ENCODE results near the gene ARHGAP27. TPM values are rescaled to one million over a fixed set of nuclear protein-coding genes. Genes with fewer than 3 reads are reported as not detected.

Gene ARHGAP27
- total and polyA plus RNA-seq, 2 experiments from 2014 or later, result 0.59 to 3.4 TPM

DNA sequence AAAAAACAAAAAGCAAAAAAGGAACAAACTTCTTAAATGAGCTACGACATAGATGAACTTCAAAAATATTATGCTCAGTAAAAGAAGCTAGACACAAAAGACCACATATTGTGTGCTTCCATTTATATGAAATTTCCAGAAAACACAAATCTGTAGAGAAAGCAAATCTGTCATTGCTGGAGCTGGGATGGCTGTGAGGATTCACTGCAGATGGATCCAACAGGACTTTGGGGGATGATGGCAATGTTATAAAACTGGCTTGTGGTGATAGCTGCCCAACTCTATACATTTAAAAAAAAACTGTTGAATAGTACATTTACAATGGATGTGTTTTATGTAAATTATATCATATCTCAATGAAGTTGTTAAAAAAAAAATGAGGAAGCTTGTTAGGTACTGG is 63.2 kb downstream of the ARHGAP27 start:
- TF ChIP-seq EZH2 (IDR thresholded peaks at IDR 0.05; ENCODE audit: insufficient read depth, poor library complexity, severe bottlenecking) (no peak), EZH2phosphoT487 (IDR thresholded peaks at IDR 0.05; ENCODE audit: insufficient read depth, low read depth) (no peak)
- H3K79me2 ChIP-seq (ENCODE audit: insufficient read depth), result no peaks in the 10 kb centered on the region
- in situ Hi-C loops (cut with MboI), result no loop called here
- no peak overlapping the region for H3K4me3 ChIP-seq
- H3K9me2 ChIP-seq (ENCODE audit: insufficient read depth), result no peaks in the 10 kb centered on the region
- 87 to 96% methylated on average over 1 of the region's 1 CpG for WGBS, 2 experiments (ENCODE audit: low coverage in 1 of 2, low lambda C conversion rate in 2 of 2, missing lambda C conversion rate in 2 of 2)
- no peak overlapping the region for H3K9ac ChIP-seq
- H3K36me3 ChIP-seq (ENCODE audit: low read depth), result no peaks in the 10 kb centered on the region
- H3K4me2 ChIP-seq (ENCODE audit: unreplicated experiment), result peak overlapping the region; percentile 14
- H3F3A ChIP-seq (ENCODE audit: insufficient read depth), result peaks cover 33% of the 10 kb centered on the region
- H3K4me1 ChIP-seq (ENCODE audit: insufficient read depth), result peaks cover 59% of the 10 kb centered on the region
- no peaks in the 10 kb centered on the region for H3K27me3 ChIP-seq (replicated peaks; ENCODE audit: insufficient read depth)
- DNase-seq, result no peak
- no peaks in the 10 kb centered on the region for H3K9me3 ChIP-seq (ENCODE audit: low read depth)
- no peak overlapping the region for H2AFZ ChIP-seq
- no peak overlapping the region for H3K27ac ChIP-seq
- no peaks in the 10 kb centered on the region for H4K20me1 ChIP-seq (ENCODE audit: insufficient read depth)

DNA sequence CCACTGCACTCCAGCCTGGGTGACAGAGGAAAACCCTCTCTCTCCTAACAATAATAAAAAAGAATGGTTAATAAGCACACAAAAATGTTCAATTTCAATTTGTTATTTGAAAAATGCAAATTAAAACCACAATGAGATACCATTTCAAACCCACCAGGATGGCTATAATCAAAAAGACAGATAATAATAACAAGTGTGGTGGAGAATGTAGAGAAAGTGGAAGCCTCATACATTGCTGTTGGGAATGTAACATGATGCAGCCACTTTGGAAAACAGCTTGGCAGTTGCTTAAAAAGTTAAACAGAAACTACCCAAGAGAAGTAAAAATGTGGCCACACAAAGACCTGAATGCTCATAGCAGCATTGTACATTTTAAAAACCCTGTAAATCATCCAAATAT is 64.0 kb downstream of the ARHGAP27 start:
- peaks cover 33% of the 10 kb centered on the region for H3F3A ChIP-seq (ENCODE audit: insufficient read depth)
- H3K36me3 ChIP-seq (ENCODE audit: low read depth), result no peaks in the 10 kb centered on the region
- H3K27ac ChIP-seq, result peak overlapping the region; percentile 18
- H4K20me1 ChIP-seq (ENCODE audit: insufficient read depth), result no peaks in the 10 kb centered on the region
- no peaks in the 10 kb centered on the region for H3K79me2 ChIP-seq (ENCODE audit: insufficient read depth)
- DNase-seq, result peak; percentile 45
- no peaks in the 10 kb centered on the region for H3K27me3 ChIP-seq (replicated peaks; ENCODE audit: insufficient read depth)
- no peaks in the 10 kb centered on the region for H3K9me2 ChIP-seq (ENCODE audit: insufficient read depth)
- H3K9me3 ChIP-seq (ENCODE audit: low read depth), result no peaks in the 10 kb centered on the region
- H2AFZ ChIP-seq, result no peak overlapping the region
- no peak overlapping the region for H3K9ac ChIP-seq
- TF ChIP-seq EZH2phosphoT487 (IDR thresholded peaks at IDR 0.05; ENCODE audit: insufficient read depth, low read depth) (no peak), EZH2 (IDR thresholded peaks at IDR 0.05; ENCODE audit: insufficient read depth, poor library complexity, severe bottlenecking) (no peak)
- peaks cover 54% of the 10 kb centered on the region for H3K4me1 ChIP-seq (ENCODE audit: insufficient read depth)
- peak overlapping the region; percentile 14 for H3K4me2 ChIP-seq (ENCODE audit: unreplicated experiment)
- no peak overlapping the region for H3K4me3 ChIP-seq
- in situ Hi-C loops (cut with MboI), result no loop called here

DNA sequence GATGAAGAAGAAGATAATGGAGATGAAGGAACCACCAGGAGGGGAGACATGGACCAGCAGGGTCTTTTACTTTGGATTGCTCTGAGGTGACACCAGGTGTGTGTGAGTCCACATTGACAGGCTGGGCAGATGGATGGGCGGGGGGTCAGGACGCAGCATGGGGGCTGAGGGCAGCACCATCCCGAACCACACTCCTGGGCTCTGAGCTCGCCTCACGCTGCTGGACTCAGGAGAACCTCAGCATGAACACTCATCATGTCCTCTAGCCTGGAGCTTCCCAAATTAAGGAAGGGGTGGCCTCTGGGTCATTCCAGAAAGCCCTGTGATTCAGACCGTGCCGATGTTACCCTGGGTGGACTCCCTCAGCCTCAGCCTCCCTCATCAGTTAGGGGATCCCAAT is 65.5 kb downstream of the ARHGAP27 start:
- H3K9ac ChIP-seq, result no peak overlapping the region
- H3K4me2 ChIP-seq (ENCODE audit: unreplicated experiment), result no peak overlapping the region
- H3K27ac ChIP-seq, result no peak overlapping the region
- in situ Hi-C loops (cut with MboI), result no loop called here
- H3K36me3 ChIP-seq (ENCODE audit: low read depth), result no peaks in the 10 kb centered on the region
- H3F3A ChIP-seq (ENCODE audit: insufficient read depth), result peaks cover 24% of the 10 kb centered on the region
- DNase-seq, result no peak
- no peaks in the 10 kb centered on the region for H3K79me2 ChIP-seq (ENCODE audit: insufficient read depth)
- TF ChIP-seq EZH2phosphoT487 (IDR thresholded peaks at IDR 0.05; ENCODE audit: insufficient read depth, low read depth) (no peak), EZH2 (IDR thresholded peaks at IDR 0.05; ENCODE audit: insufficient read depth, poor library complexity, severe bottlenecking) (no peak)
- H3K4me3 ChIP-seq, result no peak overlapping the region
- H4K20me1 ChIP-seq (ENCODE audit: insufficient read depth), result no peaks in the 10 kb centered on the region
- H3K9me3 ChIP-seq (ENCODE audit: low read depth), result no peaks in the 10 kb centered on the region
- no peaks in the 10 kb centered on the region for H3K27me3 ChIP-seq (replicated peaks; ENCODE audit: insufficient read depth)
- H3K4me1 ChIP-seq (ENCODE audit: insufficient read depth), result peaks cover 40% of the 10 kb centered on the region
- no peak overlapping the region for H2AFZ ChIP-seq
- no peaks in the 10 kb centered on the region for H3K9me2 ChIP-seq (ENCODE audit: insufficient read depth)
- WGBS, 2 experiments (ENCODE audit: low coverage in 1 of 2, low lambda C conversion rate in 2 of 2, missing lambda C conversion rate in 2 of 2), result 95 to 96% methylated on average over 5 to 7 of the region's 7 CpGs

DNA sequence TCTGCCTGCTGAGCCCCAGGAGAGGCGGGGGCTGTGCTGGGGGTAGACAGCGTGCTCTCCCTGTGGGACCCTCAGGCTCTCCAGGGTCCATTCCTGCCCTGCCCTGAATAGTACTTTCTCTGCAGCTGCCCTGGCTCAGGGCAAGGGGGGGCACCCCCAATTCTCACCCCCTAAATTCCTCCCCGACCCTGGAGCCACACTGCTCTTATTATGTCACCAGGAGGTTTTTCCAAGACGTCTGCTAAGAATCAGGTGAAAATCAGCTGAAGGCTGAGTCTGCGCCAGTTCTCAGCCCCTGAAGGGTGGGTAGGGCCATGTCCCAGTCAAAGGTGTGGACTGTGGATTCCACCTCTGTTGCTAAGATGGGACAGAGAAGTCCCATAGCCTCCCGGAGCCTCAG is 66.0 kb downstream of the ARHGAP27 start:
- Histone ChIP-seq H3K9me2 (ENCODE audit: insufficient read depth) (no peaks in the 10 kb centered on the region), H3K9ac (no peak overlapping the region), H3F3A (ENCODE audit: insufficient read depth) (peaks cover 20% of the 10 kb centered on the region), H4K20me1 (ENCODE audit: insufficient read depth) (no peaks in the 10 kb centered on the region), H3K27me3 (replicated peaks; ENCODE audit: insufficient read depth) (no peaks in the 10 kb centered on the region), H3K9me3 (ENCODE audit: low read depth) (no peaks in the 10 kb centered on the region), H3K4me3 (no peak overlapping the region), H3K4me1 (ENCODE audit: insufficient read depth) (peaks cover 36% of the 10 kb centered on the region), H3K27ac (no peak overlapping the region), H3K79me2 (ENCODE audit: insufficient read depth) (no peaks in the 10 kb centered on the region), H3K4me2 (ENCODE audit: unreplicated experiment) (no peak overlapping the region), H2AFZ (no peak overlapping the region), H3K36me3 (ENCODE audit: low read depth) (no peaks in the 10 kb centered on the region)
- TF ChIP-seq EZH2phosphoT487 (IDR thresholded peaks at IDR 0.05; ENCODE audit: insufficient read depth, low read depth), result no peak
- no peak for TF ChIP-seq EZH2 (IDR thresholded peaks at IDR 0.05; ENCODE audit: insufficient read depth, poor library complexity, severe bottlenecking)
- no peak for DNase-seq
- in situ Hi-C loops (cut with MboI), result no loop called here
- WGBS, 2 experiments (ENCODE audit: low coverage in 1 of 2, low lambda C conversion rate in 2 of 2, missing lambda C conversion rate in 2 of 2), result 89 to 96% methylated on average over 6 of the region's 6 CpGs

DNA sequence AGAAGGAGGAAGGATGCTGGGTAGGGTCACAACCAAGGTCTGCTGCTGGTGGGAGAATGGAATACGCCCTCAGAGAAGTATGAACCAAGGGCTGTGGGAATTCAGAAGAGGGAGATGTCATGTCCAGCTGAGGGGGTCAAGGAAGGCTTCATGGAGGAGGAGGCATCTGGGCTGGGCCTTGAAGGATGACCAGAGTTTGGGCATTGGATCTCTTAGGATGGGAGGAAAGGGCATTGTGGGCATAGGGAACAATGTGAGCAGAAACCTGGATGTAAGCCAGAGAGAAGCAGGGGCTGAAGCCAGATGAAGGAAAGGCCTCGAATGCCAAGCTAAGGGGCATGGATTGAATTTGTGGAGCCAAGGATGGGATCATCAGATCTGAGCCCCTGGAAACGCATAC is 66.6 kb downstream of the ARHGAP27 start:
- Histone ChIP-seq H3K27me3 (replicated peaks; ENCODE audit: insufficient read depth) (no peaks in the 10 kb centered on the region), H3F3A (ENCODE audit: insufficient read depth) (peaks cover 20% of the 10 kb centered on the region), H3K9ac (no peak overlapping the region), H3K4me3 (no peak overlapping the region), H3K36me3 (ENCODE audit: low read depth) (no peaks in the 10 kb centered on the region), H3K9me3 (ENCODE audit: low read depth) (no peaks in the 10 kb centered on the region), H3K27ac (no peak overlapping the region), H2AFZ (no peak overlapping the region), H3K4me2 (ENCODE audit: unreplicated experiment) (no peak overlapping the region), H3K9me2 (ENCODE audit: insufficient read depth) (no peaks in the 10 kb centered on the region), H4K20me1 (ENCODE audit: insufficient read depth) (no peaks in the 10 kb centered on the region), H3K79me2 (ENCODE audit: insufficient read depth) (no peaks in the 10 kb centered on the region), H3K4me1 (ENCODE audit: insufficient read depth) (peaks cover 31% of the 10 kb centered on the region)
- no peak for DNase-seq
- 84 to 86% methylated on average over 3 of the region's 3 CpGs for WGBS, 2 experiments (ENCODE audit: low coverage in 1 of 2, low lambda C conversion rate in 2 of 2, missing lambda C conversion rate in 2 of 2)
- in situ Hi-C loops (cut with MboI), result no loop called here
- TF ChIP-seq EZH2phosphoT487 (IDR thresholded peaks at IDR 0.05; ENCODE audit: insufficient read depth, low read depth), result no peak
- no peak for TF ChIP-seq EZH2 (IDR thresholded peaks at IDR 0.05; ENCODE audit: insufficient read depth, poor library complexity, severe bottlenecking)

Data from GM23248 (cell line).